Measurements from ENCODE around the gene EVA1A.

DNA sequence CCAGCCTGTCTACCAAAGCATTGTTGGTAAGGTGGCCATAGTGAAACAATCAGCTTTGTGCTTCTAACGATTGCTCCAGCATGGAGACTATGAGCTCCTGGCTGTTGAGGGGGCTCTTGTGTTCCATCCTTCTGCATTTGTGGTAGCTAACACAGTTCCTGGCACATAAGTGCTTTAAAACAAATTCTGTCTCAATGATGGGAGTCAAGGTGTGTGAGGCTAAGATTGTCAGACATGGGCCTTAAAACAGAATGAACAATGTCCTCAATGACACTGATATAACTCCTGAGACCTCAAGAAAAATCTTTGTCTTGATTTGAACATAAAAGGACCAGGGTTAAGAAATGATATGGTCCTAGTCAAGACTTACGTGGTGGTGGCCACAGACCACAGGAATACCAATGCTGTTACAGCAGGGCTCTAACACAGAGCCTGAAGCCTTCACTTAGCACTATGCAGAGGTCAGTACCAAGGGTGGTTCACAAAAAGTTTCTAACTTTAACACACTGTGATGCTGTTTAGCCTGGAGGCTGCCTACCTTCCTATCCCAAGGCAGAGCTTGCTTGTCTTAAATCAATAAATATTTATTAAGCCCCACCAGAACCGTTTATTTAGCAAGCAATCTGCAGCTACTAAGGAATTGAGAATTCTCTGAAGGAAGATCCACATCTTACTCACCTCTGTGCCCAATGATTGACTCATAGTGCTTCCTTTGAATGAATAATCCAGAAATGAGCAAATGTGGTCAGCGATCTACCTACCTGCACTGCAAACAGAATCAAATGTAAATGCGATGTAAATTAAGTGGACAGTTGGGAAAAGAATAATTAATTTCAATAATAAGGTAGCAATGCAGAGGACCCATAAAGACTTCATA, 35.1 kb downstream of the EVA1A start:
- TF ChIP-seq, protein P1, sequence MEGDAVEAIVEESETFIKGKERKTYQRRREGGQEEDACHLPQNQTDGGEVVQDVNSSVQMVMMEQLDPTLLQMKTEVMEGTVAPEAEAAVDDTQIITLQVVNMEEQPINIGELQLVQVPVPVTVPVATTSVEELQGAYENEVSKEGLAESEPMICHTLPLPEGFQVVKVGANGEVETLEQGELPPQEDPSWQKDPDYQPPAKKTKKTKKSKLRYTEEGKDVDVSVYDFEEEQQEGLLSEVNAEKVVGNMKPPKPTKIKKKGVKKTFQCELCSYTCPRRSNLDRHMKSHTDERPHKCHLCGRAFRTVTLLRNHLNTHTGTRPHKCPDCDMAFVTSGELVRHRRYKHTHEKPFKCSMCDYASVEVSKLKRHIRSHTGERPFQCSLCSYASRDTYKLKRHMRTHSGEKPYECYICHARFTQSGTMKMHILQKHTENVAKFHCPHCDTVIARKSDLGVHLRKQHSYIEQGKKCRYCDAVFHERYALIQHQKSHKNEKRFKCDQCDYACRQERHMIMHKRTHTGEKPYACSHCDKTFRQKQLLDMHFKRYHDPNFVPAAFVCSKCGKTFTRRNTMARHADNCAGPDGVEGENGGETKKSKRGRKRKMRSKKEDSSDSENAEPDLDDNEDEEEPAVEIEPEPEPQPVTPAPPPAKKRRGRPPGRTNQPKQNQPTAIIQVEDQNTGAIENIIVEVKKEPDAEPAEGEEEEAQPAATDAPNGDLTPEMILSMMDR (conservative IDR thresholded peaks at IDR 0.05; ENCODE audit: low read length) = no peak
- TF ChIP-seq EZH2phosphoT487 (IDR thresholded peaks at IDR 0.05; ENCODE audit: borderline replicate concordance) = no peak
